ENCODE results near the gene NR3C1.

NR3C1 gene

DNA sequence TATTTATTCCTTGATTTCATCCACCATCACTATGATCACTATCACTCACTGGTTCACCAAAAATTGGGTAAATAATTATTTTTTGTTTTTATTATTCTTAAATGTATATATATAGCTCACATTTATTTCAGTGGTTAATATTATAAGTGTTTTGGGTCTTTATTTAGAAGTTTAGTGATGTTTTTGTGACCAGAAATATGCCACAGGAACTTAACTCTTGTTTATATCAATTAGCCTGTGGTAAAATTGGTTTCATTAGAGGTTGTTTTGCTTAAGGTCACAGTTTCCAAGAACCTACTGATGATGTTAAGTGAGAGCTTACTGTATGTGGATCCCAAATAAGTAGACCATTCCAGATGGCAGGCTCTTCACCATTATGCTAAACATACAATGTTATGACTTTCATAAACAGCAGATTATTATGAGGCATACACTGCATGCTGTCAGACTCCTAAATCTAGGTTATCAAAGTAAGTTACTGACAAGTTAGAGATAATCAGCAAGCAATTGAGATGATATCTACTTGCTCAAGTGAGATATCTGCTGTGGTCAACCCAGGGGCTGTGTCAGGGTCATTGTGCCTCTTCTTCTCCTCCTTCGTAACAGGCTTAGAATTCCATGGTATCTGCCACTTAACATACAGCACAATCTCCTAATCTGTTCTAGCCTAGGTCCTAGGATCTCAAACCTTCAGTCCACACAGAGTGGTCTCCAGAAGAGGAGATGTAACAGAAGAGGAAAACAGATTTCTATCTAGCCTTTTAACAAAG is 57.6 kb downstream of the NR3C1 start:
- H3K79me2 ChIP-seq (ENCODE audit: control insufficient read depth, low read length): peaks cover 99% of the 10 kb centered on the region
- H3K4me1 ChIP-seq (ENCODE audit: control insufficient read depth, low read length): peaks cover 36% of the 10 kb centered on the region
- H3K9me2 ChIP-seq (replicated peaks; ENCODE audit: control insufficient read depth, low read length): no peaks in the 10 kb centered on the region
- H3F3A ChIP-seq (ENCODE audit: control insufficient read depth, insufficient read depth): no peaks in the 10 kb centered on the region; the same call in 1 of the 2 replicates
- H3K36me3 ChIP-seq (ENCODE audit: control insufficient read depth, low read length): peaks cover 67% of the 10 kb centered on the region
- peaks cover 10% of the 10 kb centered on the region for H4K20me1 ChIP-seq (ENCODE audit: control insufficient read depth, insufficient read depth, low read depth, low read length)
- H3K4me3 ChIP-seq (ENCODE audit: low read length): no peak overlapping the region
- H3K9me3 ChIP-seq (ENCODE audit: control insufficient read depth, insufficient read depth, low read length): no peaks in the 10 kb centered on the region
- no peak overlapping the region for H3K4me2 ChIP-seq (ENCODE audit: low read length)
- H3K27ac ChIP-seq (ENCODE audit: low read depth, low read length): no peak overlapping the region
- TF ChIP-seq, protein P1, sequence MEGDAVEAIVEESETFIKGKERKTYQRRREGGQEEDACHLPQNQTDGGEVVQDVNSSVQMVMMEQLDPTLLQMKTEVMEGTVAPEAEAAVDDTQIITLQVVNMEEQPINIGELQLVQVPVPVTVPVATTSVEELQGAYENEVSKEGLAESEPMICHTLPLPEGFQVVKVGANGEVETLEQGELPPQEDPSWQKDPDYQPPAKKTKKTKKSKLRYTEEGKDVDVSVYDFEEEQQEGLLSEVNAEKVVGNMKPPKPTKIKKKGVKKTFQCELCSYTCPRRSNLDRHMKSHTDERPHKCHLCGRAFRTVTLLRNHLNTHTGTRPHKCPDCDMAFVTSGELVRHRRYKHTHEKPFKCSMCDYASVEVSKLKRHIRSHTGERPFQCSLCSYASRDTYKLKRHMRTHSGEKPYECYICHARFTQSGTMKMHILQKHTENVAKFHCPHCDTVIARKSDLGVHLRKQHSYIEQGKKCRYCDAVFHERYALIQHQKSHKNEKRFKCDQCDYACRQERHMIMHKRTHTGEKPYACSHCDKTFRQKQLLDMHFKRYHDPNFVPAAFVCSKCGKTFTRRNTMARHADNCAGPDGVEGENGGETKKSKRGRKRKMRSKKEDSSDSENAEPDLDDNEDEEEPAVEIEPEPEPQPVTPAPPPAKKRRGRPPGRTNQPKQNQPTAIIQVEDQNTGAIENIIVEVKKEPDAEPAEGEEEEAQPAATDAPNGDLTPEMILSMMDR (IDR thresholded peaks at IDR 0.05; ENCODE audit: low read depth, low read length, poor library complexity, severe bottlenecking): no peak
- TF ChIP-seq EZH2phosphoT487 (IDR thresholded peaks at IDR 0.05; ENCODE audit: borderline replicate concordance, low read length): no peak
- H3K27me3 ChIP-seq (ENCODE audit: control insufficient read depth, low read length): no peaks in the 10 kb centered on the region

DNA sequence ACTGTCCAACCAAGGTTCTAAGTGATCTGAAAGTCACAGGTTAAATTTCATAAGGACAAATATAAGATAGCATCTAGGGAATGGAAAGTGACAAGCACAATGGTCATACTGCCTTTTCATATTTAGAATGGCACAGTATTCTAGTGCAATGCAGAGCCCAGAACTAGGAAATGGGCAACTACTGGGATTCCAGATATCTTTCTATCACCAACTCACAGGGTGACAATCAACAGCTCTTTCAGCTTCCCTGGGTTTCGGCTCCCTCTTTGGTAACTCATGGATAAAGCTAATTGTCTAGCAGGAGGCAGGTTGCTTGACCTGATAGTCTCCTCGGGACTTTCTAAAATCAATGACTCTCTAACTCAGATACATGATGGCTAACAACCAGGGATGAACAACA is 60.4 kb downstream of the NR3C1 start:
- H3K27ac ChIP-seq (ENCODE audit: low read depth, low read length): no peak overlapping the region
- no peaks in the 10 kb centered on the region for H3K9me2 ChIP-seq (replicated peaks; ENCODE audit: control insufficient read depth, low read length)
- H4K20me1 ChIP-seq (ENCODE audit: control insufficient read depth, insufficient read depth, low read depth, low read length): peaks cover 3% of the 10 kb centered on the region; the same call in 1 of the 2 replicates
- peaks cover 55% of the 10 kb centered on the region for H3K36me3 ChIP-seq (ENCODE audit: control insufficient read depth, low read length)
- no peaks in the 10 kb centered on the region for H3K27me3 ChIP-seq (ENCODE audit: control insufficient read depth, low read length)
- peaks cover 3% of the 10 kb centered on the region for H3F3A ChIP-seq (ENCODE audit: control insufficient read depth, insufficient read depth)
- H3K9me3 ChIP-seq (ENCODE audit: control insufficient read depth, insufficient read depth, low read length): no peaks in the 10 kb centered on the region
- peaks cover 97% of the 10 kb centered on the region for H3K79me2 ChIP-seq (ENCODE audit: control insufficient read depth, low read length)
- no peak for TF ChIP-seq EZH2phosphoT487 (IDR thresholded peaks at IDR 0.05; ENCODE audit: borderline replicate concordance, low read length)
- TF ChIP-seq, protein P1 (IDR thresholded peaks at IDR 0.05; ENCODE audit: low read depth, low read length, poor library complexity, severe bottlenecking): no peak
- no peak overlapping the region for H3K4me2 ChIP-seq (ENCODE audit: low read length)
- peaks cover 10% of the 10 kb centered on the region for H3K4me1 ChIP-seq (ENCODE audit: control insufficient read depth, low read length)
- no peak overlapping the region for H3K4me3 ChIP-seq (ENCODE audit: low read length)

DNA sequence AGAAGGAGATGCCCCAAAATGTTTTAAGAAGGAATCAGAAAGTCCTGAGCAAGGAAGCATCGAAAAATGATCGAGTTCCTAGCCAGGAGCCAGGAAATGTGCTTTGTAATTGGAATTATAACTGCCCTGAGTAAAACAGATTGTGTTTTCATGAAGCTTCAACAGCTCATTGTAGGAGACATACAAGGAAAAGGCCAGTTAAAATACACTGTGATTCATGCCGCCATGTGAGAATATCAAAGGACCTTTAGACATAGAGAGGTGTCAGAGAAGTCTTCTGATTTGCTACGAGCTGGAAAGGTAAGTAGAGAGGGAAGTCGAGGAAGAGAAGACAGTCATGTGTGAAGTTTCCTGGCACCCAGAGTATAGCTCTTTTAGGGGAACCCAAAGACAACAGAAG is 60.9 kb downstream of the NR3C1 start:
- H3K79me2 ChIP-seq (ENCODE audit: control insufficient read depth, low read length): peaks cover 97% of the 10 kb centered on the region
- TF ChIP-seq EZH2phosphoT487 (IDR thresholded peaks at IDR 0.05; ENCODE audit: borderline replicate concordance, low read length): no peak
- TF ChIP-seq, protein P1 (IDR thresholded peaks at IDR 0.05; ENCODE audit: low read depth, low read length, poor library complexity, severe bottlenecking): no peak
- H3K27me3 ChIP-seq (ENCODE audit: control insufficient read depth, low read length): no peaks in the 10 kb centered on the region
- no peak overlapping the region for H3K27ac ChIP-seq (ENCODE audit: low read depth, low read length)
- no peak overlapping the region for H3K4me3 ChIP-seq (ENCODE audit: low read length)
- no peaks in the 10 kb centered on the region for H3K9me2 ChIP-seq (replicated peaks; ENCODE audit: control insufficient read depth, low read length)
- no peaks in the 10 kb centered on the region for H3K9me3 ChIP-seq (ENCODE audit: control insufficient read depth, insufficient read depth, low read length)
- H4K20me1 ChIP-seq (ENCODE audit: control insufficient read depth, insufficient read depth, low read depth, low read length): peaks cover 3% of the 10 kb centered on the region; the same call in 1 of the 2 replicates
- peaks cover 54% of the 10 kb centered on the region for H3K36me3 ChIP-seq (ENCODE audit: control insufficient read depth, low read length)
- H3F3A ChIP-seq (ENCODE audit: control insufficient read depth, insufficient read depth): peaks cover 6% of the 10 kb centered on the region
- H3K4me2 ChIP-seq (ENCODE audit: low read length): no peak overlapping the region
- H3K4me1 ChIP-seq (ENCODE audit: control insufficient read depth, low read length): peaks cover 6% of the 10 kb centered on the region
